OCI-LY1 (cell line): ENCODE measurements around the gene HACD3.

ENCODE experiments used
- H2AFZ ChIP-seq: fragments of 200-600 bp; sonication (generic), shearing (Covaris generic); 2 replicates; pipeline ENCODE4 v1.6.0; 2014; ENCODE audit warnings: antibody characterized with exemption, mild to moderate bottlenecking, low read length
- H3F3A ChIP-seq: fragments of 200-600 bp; sonication (generic), shearing (Covaris generic); 2 replicates; pipeline ENCODE4 v1.6.0; 2014; ENCODE audit warnings: mild to moderate bottlenecking, antibody characterized with exemption, low read length, moderate library complexity; ENCODE audit not compliant: insufficient read depth
- H3K27ac ChIP-seq: fragments of 200-600 bp; sonication (generic); 2 replicates; pipeline ENCODE4 v1.5.1; 2014; ENCODE audit warnings: low read length, mixed run types, mild to moderate bottlenecking, low read depth; ENCODE audit not compliant: poor library complexity, severe bottlenecking
- H3K27me3 ChIP-seq: fragments of 200-600 bp; sonication (generic); 2 replicates; pipeline ENCODE4 v1.6.0; 2014; ENCODE audit warnings: antibody characterized with exemption, mild to moderate bottlenecking, low read length, moderate library complexity; ENCODE audit not compliant: insufficient read depth
- H3K36me3 ChIP-seq: fragments of 200-600 bp; sonication (generic); 2 replicates; pipeline ENCODE4 v1.6.1; 2014; ENCODE audit warnings: mild to moderate bottlenecking, antibody characterized with exemption, low read length, moderate library complexity, mixed read lengths; ENCODE audit not compliant: insufficient read depth
- H3K4me1 ChIP-seq: fragments of 200-600 bp; sonication (generic); 2 replicates; pipeline ENCODE4 v1.5.1; 2014; ENCODE audit warnings: mild to moderate bottlenecking, low read length, moderate library complexity; ENCODE audit not compliant: insufficient read depth, severe bottlenecking
- H3K4me2 ChIP-seq: fragments of 200-600 bp; sonication (generic), shearing (Covaris generic); 2 replicates; pipeline ENCODE4 v1.6.1; 2014; ENCODE audit warnings: low read length
- H3K4me3 ChIP-seq: fragments of 200-600 bp; sonication (generic); 2 replicates; pipeline ENCODE4 v1.5.1; 2014; ENCODE audit warnings: low read length, low read depth, mild to moderate bottlenecking, mixed read lengths; ENCODE audit not compliant: poor library complexity, severe bottlenecking
- H3K79me2 ChIP-seq: fragments of 200-600 bp; shearing (Covaris generic); 2 replicates; pipeline ENCODE4 v1.6.1; 2016; ENCODE audit warnings: mixed run types, low read length, mixed read lengths; ENCODE audit not compliant: insufficient read depth
- H3K9ac ChIP-seq: fragments of 200-600 bp; sonication (generic), shearing (Covaris generic); 2 replicates; pipeline ENCODE4 v1.6.1; 2014; ENCODE audit warnings: mild to moderate bottlenecking, low read length, mixed read lengths
- H3K9me2 ChIP-seq: fragments of 200-600 bp; sonication (generic), shearing (Covaris generic); 2 replicates; pipeline ENCODE4 v1.6.1; 2014; ENCODE audit warnings: low read depth, mild to moderate bottlenecking, low read length, mixed read lengths
- H3K9me3 ChIP-seq: fragments of 200-600 bp; shearing (Covaris generic); 2 replicates; pipeline ENCODE4 v1.6.1; 2014; ENCODE audit warnings: low read length, mixed read lengths
- H4K20me1 ChIP-seq: fragments of 200-600 bp; sonication (generic), shearing (Covaris generic); 2 replicates; pipeline ENCODE4 v1.6.0; 2016; ENCODE audit warnings: mild to moderate bottlenecking, low read length; ENCODE audit not compliant: insufficient read depth
- EZH2 ChIP-seq: fragments of 200-600 bp; sonication (generic), shearing (Covaris generic); IDR thresholded peaks from 2 replicates; pipeline ENCODE4 v1.8.0; 2017; ENCODE audit warnings: borderline replicate concordance, mixed run types, mild to moderate bottlenecking, antibody characterized with exemption, low read length, moderate library complexity, mixed read lengths
- TF ChIP-seq, protein P1 (sequence below): fragments of 200-600 bp; sonication (generic), shearing (Covaris generic); IDR thresholded peaks from 2 replicates; pipeline ENCODE4 v1.5.1; 2017; ENCODE audit warnings: mild to moderate bottlenecking, antibody characterized with exemption, low read length, moderate library complexity, mixed read lengths

Gene HACD3, protein sequence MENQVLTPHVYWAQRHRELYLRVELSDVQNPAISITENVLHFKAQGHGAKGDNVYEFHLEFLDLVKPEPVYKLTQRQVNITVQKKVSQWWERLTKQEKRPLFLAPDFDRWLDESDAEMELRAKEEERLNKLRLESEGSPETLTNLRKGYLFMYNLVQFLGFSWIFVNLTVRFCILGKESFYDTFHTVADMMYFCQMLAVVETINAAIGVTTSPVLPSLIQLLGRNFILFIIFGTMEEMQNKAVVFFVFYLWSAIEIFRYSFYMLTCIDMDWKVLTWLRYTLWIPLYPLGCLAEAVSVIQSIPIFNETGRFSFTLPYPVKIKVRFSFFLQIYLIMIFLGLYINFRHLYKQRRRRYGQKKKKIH

DNA sequence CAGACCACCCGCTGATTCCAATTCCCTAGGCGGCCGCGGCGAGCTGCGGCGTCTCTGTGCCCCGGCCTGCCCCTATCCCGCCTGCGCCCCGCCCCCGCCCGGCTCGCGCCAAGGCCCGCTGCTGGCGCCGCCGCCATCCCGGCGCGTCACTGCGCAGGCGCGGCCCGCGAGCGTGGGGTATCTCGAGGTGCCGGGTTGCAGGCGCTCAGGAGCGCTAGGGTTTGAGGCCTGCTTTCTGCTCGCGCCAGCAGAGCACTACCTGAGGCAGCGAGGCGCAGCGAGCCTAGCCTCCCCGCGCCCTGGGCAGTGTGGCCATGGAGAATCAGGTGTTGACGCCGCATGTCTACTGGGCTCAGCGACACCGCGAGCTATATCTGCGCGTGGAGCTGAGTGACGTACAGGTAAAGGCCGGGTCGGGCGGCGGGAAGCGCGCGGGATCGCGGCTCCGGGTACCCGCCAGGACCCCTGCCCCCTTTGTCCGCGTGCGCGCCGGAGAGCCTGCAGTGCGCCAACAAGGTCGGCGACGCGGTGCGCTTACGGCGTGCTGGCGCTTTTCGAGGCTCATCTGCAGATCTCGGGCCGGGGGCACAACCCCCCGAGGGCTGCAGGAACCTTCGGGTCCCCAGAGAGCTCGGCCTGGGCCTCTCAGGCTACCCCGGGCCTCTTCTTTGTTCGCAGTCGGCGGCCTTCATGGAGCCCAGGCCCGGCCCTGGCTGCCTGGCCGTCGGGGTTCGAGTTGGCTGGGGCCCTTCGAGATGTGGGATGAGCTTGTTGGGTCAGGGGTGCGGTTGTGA lies at the start of gene HACD3:
Gene HACD3 (plus strand): TSS at position 146 of the 794 bp plus-strand sequence. CDS start 169 bp downstream, at position 315.
- no peak for TF ChIP-seq EZH2
- TF ChIP-seq, protein P1, sequence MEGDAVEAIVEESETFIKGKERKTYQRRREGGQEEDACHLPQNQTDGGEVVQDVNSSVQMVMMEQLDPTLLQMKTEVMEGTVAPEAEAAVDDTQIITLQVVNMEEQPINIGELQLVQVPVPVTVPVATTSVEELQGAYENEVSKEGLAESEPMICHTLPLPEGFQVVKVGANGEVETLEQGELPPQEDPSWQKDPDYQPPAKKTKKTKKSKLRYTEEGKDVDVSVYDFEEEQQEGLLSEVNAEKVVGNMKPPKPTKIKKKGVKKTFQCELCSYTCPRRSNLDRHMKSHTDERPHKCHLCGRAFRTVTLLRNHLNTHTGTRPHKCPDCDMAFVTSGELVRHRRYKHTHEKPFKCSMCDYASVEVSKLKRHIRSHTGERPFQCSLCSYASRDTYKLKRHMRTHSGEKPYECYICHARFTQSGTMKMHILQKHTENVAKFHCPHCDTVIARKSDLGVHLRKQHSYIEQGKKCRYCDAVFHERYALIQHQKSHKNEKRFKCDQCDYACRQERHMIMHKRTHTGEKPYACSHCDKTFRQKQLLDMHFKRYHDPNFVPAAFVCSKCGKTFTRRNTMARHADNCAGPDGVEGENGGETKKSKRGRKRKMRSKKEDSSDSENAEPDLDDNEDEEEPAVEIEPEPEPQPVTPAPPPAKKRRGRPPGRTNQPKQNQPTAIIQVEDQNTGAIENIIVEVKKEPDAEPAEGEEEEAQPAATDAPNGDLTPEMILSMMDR = no peak
- H2AFZ ChIP-seq = peak within 1 kb of the TSS; percentile 98
- peak within 1 kb of the TSS; percentile 95 for H3K4me2 ChIP-seq
- no peaks in the 10 kb centered on the region for H3F3A ChIP-seq
- peak within 1 kb of the TSS; percentile 85 for H3K9ac ChIP-seq
- peaks cover 33% of the 10 kb centered on the region for H3K4me1 ChIP-seq
- H3K79me2 ChIP-seq = peaks cover 54% of the 10 kb centered on the region
- H3K36me3 ChIP-seq = peaks cover 3% of the 10 kb centered on the region; the same call in 1 of the 2 replicates
- no peaks in the 10 kb centered on the region for H4K20me1 ChIP-seq
- H3K9me3 ChIP-seq = no peaks in the 10 kb centered on the region
- no peaks in the 10 kb centered on the region for H3K27me3 ChIP-seq
- H3K4me3 ChIP-seq = peak within 1 kb of the TSS; percentile 86
- no peaks in the 10 kb centered on the region for H3K9me2 ChIP-seq
- peak within 1 kb of the TSS; percentile 49 for H3K27ac ChIP-seq

DNA sequence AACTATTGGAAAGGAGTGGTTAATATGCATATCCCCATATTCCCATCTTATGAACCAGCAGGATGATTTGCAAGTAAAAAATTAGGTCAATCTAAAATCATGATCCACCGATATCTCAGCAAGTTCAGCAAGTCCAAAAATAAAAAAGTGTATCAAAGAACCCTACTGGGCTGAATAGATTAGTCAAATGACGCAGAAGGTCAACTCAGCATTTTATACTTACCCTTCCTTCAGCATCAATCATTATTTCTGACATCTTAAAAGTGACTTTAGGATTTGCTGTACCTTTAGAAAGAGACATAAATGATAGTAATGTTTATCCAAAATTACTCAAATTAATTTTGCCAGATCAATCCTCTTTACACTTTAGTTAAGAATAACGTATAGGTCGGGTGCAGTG lies 45.4 kb upstream of the HACD3 start:
- Histone ChIP-seq H3K27me3 (no peaks in the 10 kb centered on the region), H3K9me2 (no peaks in the 10 kb centered on the region), H3K9me3 (no peaks in the 10 kb centered on the region), H3F3A (no peaks in the 10 kb centered on the region), H3K9ac (no peak overlapping the region), H3K4me3 (no peak overlapping the region), H2AFZ (no peak overlapping the region), H3K36me3 (peaks cover 76% of the 10 kb centered on the region), H4K20me1 (no peaks in the 10 kb centered on the region), H3K4me1 (no peaks in the 10 kb centered on the region), H3K4me2 (no peak overlapping the region), H3K27ac (no peak overlapping the region), H3K79me2 (no peaks in the 10 kb centered on the region)
- no peak for TF ChIP-seq EZH2
- TF ChIP-seq, protein P1 = no peak

DNA sequence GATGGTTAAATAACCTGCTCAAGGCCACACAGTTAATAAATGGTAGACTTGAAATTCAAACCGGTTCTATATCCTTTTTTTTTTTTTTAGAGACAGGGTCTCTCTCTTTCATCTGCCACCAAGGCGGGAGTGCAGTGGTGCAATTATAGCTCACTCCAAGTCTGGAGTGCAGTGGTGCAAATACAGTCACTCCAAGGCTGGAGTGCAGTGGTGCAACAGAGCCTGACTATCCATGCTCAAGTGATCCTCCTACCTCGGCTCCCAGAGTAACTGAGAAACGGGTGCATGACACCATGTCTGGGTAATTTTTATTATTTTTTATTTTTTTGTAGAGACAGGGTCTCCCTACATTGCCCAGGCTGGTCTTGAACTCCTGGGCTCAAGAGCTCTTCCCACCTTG lies 36.2 kb upstream of the HACD3 start:
- Histone ChIP-seq H4K20me1 (no peaks in the 10 kb centered on the region), H3K27me3 (no peaks in the 10 kb centered on the region), H3F3A (no peaks in the 10 kb centered on the region), H3K36me3 (peaks cover 73% of the 10 kb centered on the region), H3K27ac (no peak overlapping the region), H3K9me3 (no peaks in the 10 kb centered on the region), H3K9me2 (no peaks in the 10 kb centered on the region), H3K4me1 (no peaks in the 10 kb centered on the region), H2AFZ (no peak overlapping the region), H3K9ac (no peak overlapping the region), H3K4me3 (no peak overlapping the region), H3K79me2 (no peaks in the 10 kb centered on the region), H3K4me2 (no peak overlapping the region)
- TF ChIP-seq EZH2 = no peak
- TF ChIP-seq, protein P1 = no peak
